ENCODE results near the gene C19orf73. TPM values are rescaled to one million over a fixed set of nuclear protein-coding genes. Genes with fewer than 3 reads are reported as not detected.
A peak's percentile ranks its signal among the peaks of the same experiment; 100 is the strongest.

Gene C19orf73
- total RNA-seq, 1 experiment from 2014 or later = 2.2 TPM

- Histone ChIP-seq H3K36me3 (ENCODE audit: control insufficient read depth in 1 of 2, insufficient read depth in 2 of 2, low read length in 2 of 2) (peaks cover 53 to 78% of the 10 kb centered on the region in 2 experiments), H3K9ac (ENCODE audit: low read length) (no peak overlapping the region), H3K27ac (ENCODE audit: low read depth, low read length) (0 out of 2 replicates have a peak overlapping the region, but pooled peaks have one; percentile 35), H2AFZ (ENCODE audit: low read depth, low read length, poor library complexity, severe bottlenecking) (no peak overlapping the region), H3K4me2 (ENCODE audit: low read length) (no peak overlapping the region), H3K4me3 (replicated peaks in 1 of 2; ENCODE audit: low read depth in 1 of 2, low read length in 2 of 2) (no peak overlapping the region), H3K27me3 (ENCODE audit: insufficient read depth, low read length) (no peaks in the 10 kb centered on the region), H4K20me1 (ENCODE audit: insufficient read depth) (peaks cover 37% of the 10 kb centered on the region; the same call in 1 of the 2 replicates), H3K9me2 (ENCODE audit: insufficient read depth) (no peaks in the 10 kb centered on the region), H3K4me1 (ENCODE audit: control insufficient read depth in 1 of 2, insufficient read depth in 2 of 2, low read length in 2 of 2) (peaks cover 0 to 3% of the 10 kb centered on the region in 2 experiments; a peak in 2 of 4 replicates), H3K79me2 (ENCODE audit: insufficient read depth, low read length) (peaks cover 99% of the 10 kb centered on the region), H3K9me3 (ENCODE audit: control insufficient read depth in 1 of 2, insufficient read depth in 1 of 2, low read depth in 1 of 2, low read length in 2 of 2) (no peaks in the 10 kb centered on the region)
- no peak for ATAC-seq
- TF ChIP-seq REST (IDR thresholded peaks at IDR 0.05; ENCODE audit: low read depth) = no peak
- no peak for TF ChIP-seq ELF1 (IDR thresholded peaks at IDR 0.05; ENCODE audit: borderline replicate concordance, low read depth)
- no peak for TF ChIP-seq CEBPB (IDR thresholded peaks at IDR 0.05; ENCODE audit: low read depth)
- no peak for TF ChIP-seq POLR2A (IDR thresholded peaks at IDR 0.05; ENCODE audit: borderline replicate concordance, extremely low read depth, insufficient read depth, insufficient read length)
- no peak for TF ChIP-seq MAX (IDR thresholded peaks at IDR 0.05)
- TF ChIP-seq ZFX (IDR thresholded peaks at IDR 0.05) = no peak
- BruUV-seq (replicated peaks) = no TSS peak
- ChIA-PET CTCF (interaction anchor here (1.1 to 1.7 kb wide), 2 partner anchors 12 to 104 kb away, joined by 3 to 4 read pairs; no protein-coding TSS in a partner anchor), RAD21 (ENCODE audit: low non-redundant PET in 1 of 2, low total read pairs in 2 of 2, uncharacterized antibody in 2 of 2, unreplicated experiment in 2 of 2) (no interaction called here), POLR2A (interaction anchor here (0.8 kb wide), 1 partner anchor 54 kb away, joined by 3 read pairs; no protein-coding TSS in a partner anchor)
- intact Hi-C loops (cut with micrococcal nuclease) = no loop called here
- DNase-seq (ENCODE audit: low read depth, low spot score) = no peak
Observed at GRCh38 chr19:49094505-49095482, 24.1 kb downstream of the C19orf73 start.
